H1 (cell line): Measurements from ENCODE around the gene LRBA. TPM values are rescaled to one million over a fixed set of nuclear protein-coding genes. Genes with fewer than 3 reads are reported as not detected.

Experiments
- CTCF ChIA-PET: fragments of 300-600 bp; sonication (Branson Sonifier 250); formaldehyde crosslinking; loops from one replicate; lab custom pipeline; 2021; ENCODE audit not compliant: partially characterized antibody; lab: Charles Lee
- POLR2A ChIA-PET: fragments of 300-600 bp; sonication (Branson Sonifier 250); formaldehyde crosslinking; loops from one replicate; lab custom pipeline; 2021; ENCODE audit warnings: inconsistent platforms; ENCODE audit not compliant: partially characterized antibody; lab: Charles Lee
- DNase-seq, 2 experiments: peaks; one replicate each; pipeline versions ENCODE4 v3.0.0 to v3.0.0-alpha.2; 2010 to 2022; ENCODE audit warnings: low spot score in 2 of 2, low read depth in 1 of 2, mixed read lengths in 1 of 2
- FAIRE-seq: peaks from 2 replicates; lab custom pipeline; 2011; peaks lifted over from hg19 to GRCh38; lab: Jason Lieb, UNC
- H2AFZ ChIP-seq: 2 replicates; pipeline ENCODE4 v1.8.1; 2012; ENCODE audit warnings: low read length, inconsistent platforms
- H2AK5ac ChIP-seq: 2 replicates; pipeline ENCODE4 v1.6.1; 2013; ENCODE audit warnings: low read depth, low read length
- H2BK120ac ChIP-seq: replicated peaks from 2 replicates; pipeline ENCODE3; 2013; ENCODE audit warnings: low read depth, low read length, inconsistent platforms
- H2BK12ac ChIP-seq: 2 replicates; pipeline ENCODE4 v1.6.1; 2013; ENCODE audit warnings: low read depth, low read length
- H2BK15ac ChIP-seq: 2 replicates; pipeline ENCODE4 v1.6.1; 2013; ENCODE audit warnings: low read length
- H2BK20ac ChIP-seq: 2 replicates; pipeline ENCODE4 v1.6.1; 2013; ENCODE audit warnings: low read length
- H2BK5ac ChIP-seq: 2 replicates; pipeline ENCODE4 v1.6.1; 2013; ENCODE audit warnings: low read depth, low read length
- H3K14ac ChIP-seq: 2 replicates; pipeline ENCODE4 v1.6.1; 2013; ENCODE audit warnings: inconsistent platforms; ENCODE audit not compliant: insufficient read length
- H3K18ac ChIP-seq: 2 replicates; pipeline ENCODE4 v1.6.1; 2013; ENCODE audit warnings: low read length; ENCODE audit errors: extremely low read depth
- H3K23ac ChIP-seq: 2 replicates; pipeline ENCODE4 v1.6.1; 2013; ENCODE audit warnings: inconsistent platforms; ENCODE audit not compliant: insufficient read length
- H3K23me2 ChIP-seq: 2 replicates; pipeline ENCODE4 v1.6.1; 2013; ENCODE audit warnings: low read depth, low read length
- H3K27ac ChIP-seq: 2 replicates; pipeline ENCODE4 v1.6.1; 2011; ENCODE audit warnings: low read depth, low read length, inconsistent platforms
- H3K27me3 ChIP-seq, 4 experiments: replicated peaks in 1 of 4; 1 replicate in 1 of 4; 2 replicates in 3 of 4; pipeline versions ENCODE4 v1.6.1 to v1.8.1; 2011 to 2013; ENCODE audit warnings: low read length in 3 of 4, mild to moderate bottlenecking in 3 of 4, inconsistent platforms in 2 of 4, mixed read lengths in 2 of 4, moderate library complexity in 1 of 4; ENCODE audit not compliant: control insufficient read depth in 3 of 4, insufficient read depth in 3 of 4; ENCODE audit errors: extremely low read depth in 1 of 4
- H3K36me3 ChIP-seq, 4 experiments: 2 replicates each; pipeline versions ENCODE4 v1.6.1 to v1.8.1; 2011 to 2013; ENCODE audit warnings: mild to moderate bottlenecking in 4 of 4, low read length in 3 of 4, moderate library complexity in 2 of 4, control low read depth in 1 of 4, inconsistent platforms in 1 of 4; ENCODE audit not compliant: insufficient read depth in 4 of 4, control insufficient read depth in 2 of 4
- H3K4ac ChIP-seq: replicated peaks from 2 replicates; pipeline ENCODE3; 2013; ENCODE audit warnings: low read length, low read depth, mixed read lengths, inconsistent platforms; ENCODE audit not compliant: insufficient read length
- H3K4me1 ChIP-seq, 4 experiments: replicated peaks in 1 of 4; 1 replicate in 1 of 4; 2 replicates in 3 of 4; pipeline versions ENCODE4 v1.6.1 to v1.8.1; 2011 to 2013; ENCODE audit warnings: low read length in 3 of 4, inconsistent platforms in 2 of 4, mixed read lengths in 1 of 4; ENCODE audit not compliant: insufficient read depth in 4 of 4, control insufficient read depth in 3 of 4
- H3K4me2 ChIP-seq, 2 experiments: 2 replicates each; pipeline versions ENCODE4 v1.6.1 to v1.8.1; 2011 to 2013; ENCODE audit warnings: low read depth in 2 of 2, low read length in 2 of 2, control low read depth in 1 of 2, inconsistent platforms in 1 of 2, mild to moderate bottlenecking in 1 of 2; ENCODE audit not compliant: insufficient read depth in 1 of 2
- H3K4me3 ChIP-seq, 4 experiments: fragments of 200-600, 300-600 bp in 1 of 4; sonication (generic), shearing (Covaris generic), sonication (Bioruptor Twin) in 1 of 4; 2 replicates each; pipeline versions ENCODE4 v1.5.1 to v1.8.1; 2011 to 2016; ENCODE audit warnings: low read length in 4 of 4, low read depth in 3 of 4, control low read depth in 2 of 4, inconsistent platforms in 2 of 4, mild to moderate bottlenecking in 2 of 4, mixed read lengths in 1 of 4, moderate library complexity in 1 of 4; ENCODE audit not compliant: insufficient read depth in 2 of 4; ENCODE audit errors: extremely low read depth in 1 of 4
- H3K56ac ChIP-seq: replicated peaks from 2 replicates; pipeline ENCODE3; 2013; ENCODE audit warnings: low read depth, mild to moderate bottlenecking, mixed read lengths, low read length, inconsistent platforms; ENCODE audit not compliant: insufficient read length
- H3K79me1 ChIP-seq: 2 replicates; pipeline ENCODE4 v1.6.1; 2013; ENCODE audit warnings: low read depth, low read length, control low read depth
- H3K79me2 ChIP-seq, 2 experiments: 2 replicates each; pipeline versions ENCODE4 v1.6.1 to v1.8.1; 2012 to 2013; ENCODE audit warnings: low read length in 2 of 2, mild to moderate bottlenecking in 2 of 2, inconsistent platforms in 1 of 2; ENCODE audit not compliant: insufficient read depth in 2 of 2, control insufficient read depth in 1 of 2
- H3K9ac ChIP-seq, 4 experiments: replicated peaks in 1 of 4; 1 replicate in 1 of 4; 2 replicates in 3 of 4; pipeline versions ENCODE4 v1.6.1 to v1.8.1; 2011 to 2013; ENCODE audit warnings: low read depth in 3 of 4, low read length in 3 of 4, control low read depth in 2 of 4, mild to moderate bottlenecking in 2 of 4, moderate library complexity in 2 of 4, inconsistent platforms in 1 of 4; ENCODE audit errors: extremely low read depth in 1 of 4
- H3K9me3 ChIP-seq, 2 experiments: 2 replicates each; pipeline versions ENCODE4 v1.6.1 to v1.8.1; 2012 to 2013; ENCODE audit warnings: mild to moderate bottlenecking in 2 of 2, moderate library complexity in 2 of 2, control low read depth in 1 of 2, inconsistent platforms in 1 of 2, low read depth in 1 of 2, low read length in 1 of 2, mixed read lengths in 1 of 2; ENCODE audit not compliant: insufficient read depth in 2 of 2
- H4K20me1 ChIP-seq, 2 experiments: replicated peaks in 1 of 2; 2 replicates each; pipeline versions ENCODE3 to v1.8.1; 2011 to 2013; ENCODE audit warnings: inconsistent platforms in 2 of 2, low read length in 2 of 2, mild to moderate bottlenecking in 1 of 2; ENCODE audit not compliant: insufficient read depth in 2 of 2, control insufficient read depth in 1 of 2
- H4K5ac ChIP-seq: 2 replicates; pipeline ENCODE4 v1.6.1; 2013; ENCODE audit warnings: low read length, low read depth, mixed read lengths, inconsistent platforms; ENCODE audit not compliant: insufficient read length
- H4K8ac ChIP-seq: 2 replicates; pipeline ENCODE4 v1.8.0; 2013; ENCODE audit warnings: mild to moderate bottlenecking, moderate library complexity, low read length, inconsistent platforms; ENCODE audit not compliant: insufficient read depth; ENCODE audit errors: extremely low read depth
- H4K91ac ChIP-seq: replicated peaks from 2 replicates; pipeline ENCODE3; 2013; ENCODE audit warnings: low read length, mixed read lengths, inconsistent platforms; ENCODE audit not compliant: insufficient read length
- BRCA1 ChIP-seq: IDR thresholded peaks from 2 replicates; pipeline ENCODE4 v1.6.1; 2012; ENCODE audit warnings: low read depth, low read length, improper control_type of control experiment
- CBX5 ChIP-seq: fragments of 300-800, 300-1000 bp; sonication (generic); IDR thresholded peaks from 2 replicates; pipeline ENCODE4 v1.7.1; 2016; ENCODE audit warnings: antibody characterized with exemption, low read length, low read depth
- CBX8 ChIP-seq: fragments of 300-800, 300-1000 bp; sonication (generic); IDR thresholded peaks from 2 replicates; pipeline ENCODE4 v1.7.1; 2016; ENCODE audit warnings: low read depth, low read length, borderline replicate concordance
- CREB1 ChIP-seq: IDR thresholded peaks from 2 replicates; pipeline ENCODE4 v1.6.1; 2012; ENCODE audit warnings: inconsistent platforms
- CTBP2 ChIP-seq: IDR thresholded peaks from 2 replicates; pipeline ENCODE4 v1.7.0; 2011; ENCODE audit warnings: borderline replicate concordance, mild to moderate bottlenecking, moderate library complexity, mixed read lengths, low read length; ENCODE audit not compliant: insufficient read depth, insufficient read length
- GABPA ChIP-seq: IDR thresholded peaks from 2 replicates; pipeline ENCODE4 v1.6.1; 2011; ENCODE audit warnings: mild to moderate bottlenecking, low read length, moderate library complexity, borderline replicate concordance; ENCODE audit not compliant: insufficient read depth
- POLR2A ChIP-seq, 2 experiments: IDR thresholded peaks; 1 replicate in 1 of 2; 2 replicates in 1 of 2; pipeline ENCODE4 v1.6.1; 2011; ENCODE audit warnings: low read depth in 2 of 2, low read length in 2 of 2, mild to moderate bottlenecking in 2 of 2; ENCODE audit errors: control extremely low read depth in 1 of 2
- RBBP5 ChIP-seq: IDR thresholded peaks from 2 replicates; pipeline ENCODE4 v1.7.1; 2012; ENCODE audit warnings: low read depth, mild to moderate bottlenecking, inconsistent platforms, low read length, moderate library complexity, borderline replicate concordance
- RFX5 ChIP-seq: IDR thresholded peaks from 2 replicates; pipeline ENCODE4 v1.6.1; 2011; ENCODE audit warnings: low read depth, low read length, improper control_type of control experiment, borderline replicate concordance
- RNF2 ChIP-seq: fragments of 200-900, 300-1000 bp; sonication (generic); IDR thresholded peaks from 2 replicates; pipeline ENCODE4 v1.7.1; 2016; ENCODE audit warnings: borderline replicate concordance, low read depth, mild to moderate bottlenecking, antibody characterized with exemption, low read length; ENCODE audit not compliant: poor library complexity, severe bottlenecking; ENCODE audit errors: missing control alignments
- SP4 ChIP-seq: IDR thresholded peaks from 2 replicates; pipeline ENCODE4 v1.6.1; 2012; ENCODE audit warnings: low read length, inconsistent platforms
- TAF7 ChIP-seq: optimal IDR thresholded peaks from 2 replicates; pipeline ENCODE3; 2011; ENCODE audit warnings: low read depth, mild to moderate bottlenecking, inconsistent platforms, low read length, moderate library complexity, borderline replicate concordance
- TBP ChIP-seq: IDR thresholded peaks from 2 replicates; pipeline ENCODE4 v1.6.1; 2011; ENCODE audit warnings: low read depth, low read length, improper control_type of control experiment
- ZNF274 ChIP-seq: IDR thresholded peaks from 2 replicates; pipeline ENCODE4 v1.7.0; 2012; ENCODE audit warnings: low read length, borderline replicate concordance; ENCODE audit errors: extremely low read depth
- WGBS, 2 experiments: shearing (Covaris generic) in 1 of 2; methylation state at CpG; one replicate each; pipeline versions ENCODE4 v1.1.6 to v1.1.7; 2013 to 2015; ENCODE audit warnings: low lambda C conversion rate in 2 of 2, mixed read lengths in 2 of 2, inconsistent platforms in 1 of 2, low coverage in 1 of 2, missing lambda C conversion rate in 1 of 2; ENCODE audit not compliant: insufficient replicate concordance in 2 of 2, insufficient coverage in 1 of 2, insufficient read length in 1 of 2; ENCODE audit errors: extremely low coverage in 1 of 2, missing lambda C conversion rate in 1 of 2; 5-methylcytosine and 5-hydroxymethylcytosine counted together
- polyA plus RNA-seq, 7 experiments: library from polyadenylated mRNA; depleted of rRNA in 3 of 7; stranded (reverse) in 5 of 7; unstranded in 2 of 7; fragments of >200 nt in 5 of 7; fragments of 200-250 nt in 2 of 7; gene quantifications; 1 replicate in 5 of 7; 2 replicates in 1 of 7; 4 replicates in 1 of 7; pipeline versions ENCODE4 v1.2.1 to v1.2.3, GENCODE V29; 2011 to 2013; ENCODE audit warnings: missing spikeins in 2 of 7, mixed read lengths in 2 of 7
- total RNA-seq: library from RNA; stranded (reverse); fragmentation: NEBNext Ultra II Directional; extraction: Animal tissue kit (Norgen Biotek cat#: 25700); gene quantifications from 2 replicates; pipeline ENCODE4 v1.2.1, GENCODE V29; 2021

Gene LRBA
- total and polyA plus RNA-seq, 2 of the 8 experiments (the other 6 are each of a cell fraction or from before 2014, with no cell fraction given), result 54.6 to 83.2 TPM

DNA sequence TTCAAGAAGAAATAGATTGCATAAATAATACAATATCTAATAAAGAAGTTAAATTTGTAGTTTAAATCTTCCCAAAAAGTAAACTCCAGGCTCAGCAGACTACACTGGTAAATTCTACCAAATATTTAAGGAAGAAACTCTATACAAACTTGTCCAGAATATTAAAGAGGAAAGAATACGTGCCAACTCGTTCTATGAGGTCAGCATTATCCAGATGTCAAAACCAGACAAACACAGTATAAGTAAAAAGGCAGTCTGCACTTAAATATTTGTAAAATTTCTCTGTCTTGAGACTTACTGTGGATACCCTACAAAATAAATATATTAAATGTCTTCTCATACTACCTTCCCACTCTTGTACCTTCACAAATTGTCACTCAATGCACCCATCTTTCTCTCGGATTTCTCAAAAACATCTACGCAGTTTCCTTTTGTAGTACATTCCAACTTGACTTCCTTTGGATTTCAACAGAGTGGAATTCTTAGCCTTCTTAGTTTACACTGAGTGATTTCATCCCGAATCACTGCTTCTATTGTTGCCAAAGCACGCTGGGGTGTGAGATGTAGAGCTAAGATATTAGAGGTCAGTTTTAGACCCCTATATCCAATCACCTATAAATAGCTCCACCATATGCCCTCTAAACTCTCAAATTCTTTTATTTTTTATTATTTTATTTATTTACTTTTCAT, 504.8 kb downstream of the LRBA start:
- Histone ChIP-seq H3K79me2 (no peaks in the 10 kb centered on the region), H2BK120ac (no peak overlapping the region), H3K4me3 (no peak overlapping the region), H3K56ac (no peak overlapping the region), H3K36me3 (no peaks in the 10 kb centered on the region), H4K5ac (no peak overlapping the region), H3K27ac (no peak overlapping the region), H3K14ac (no peak overlapping the region), H3K4ac (no peak overlapping the region), H3K23me2 (no peaks in the 10 kb centered on the region), H4K20me1 (no peaks in the 10 kb centered on the region), H4K8ac (no peak overlapping the region), H3K18ac (no peak overlapping the region), H3K9ac (no peak overlapping the region), H3K23ac (no peak overlapping the region), H3K79me1 (no peaks in the 10 kb centered on the region), H2AFZ (no peak overlapping the region), H3K4me2 (no peak overlapping the region), H2BK15ac (no peak overlapping the region), H2AK5ac (no peak overlapping the region), H3K27me3 (no peaks in the 10 kb centered on the region), H3K4me1 (no peaks in the 10 kb centered on the region), H2BK20ac (no peak overlapping the region), H2BK5ac (no peak overlapping the region), H4K91ac (no peak overlapping the region), H3K9me3 (no peaks in the 10 kb centered on the region), H2BK12ac (no peak overlapping the region)
- DNase-seq, result no peak
- CTCF ChIA-PET, result no interaction called here
- WGBS, 2 experiments, result 94% methylated on average over 6 of the region's 6 CpGs; no CpG with 5 or more reads in 1 of the 2 experiments
- FAIRE-seq, result no peak
- POLR2A ChIA-PET, result no interaction called here
- TF ChIP-seq TBP (no peak), RFX5 (no peak), GABPA (no peak), RNF2 (no peak), TAF7 (no peak), CTBP2 (no peak), POLR2A (IDR thresholded peaks at IDR 0.05; ENCODE audit: control extremely low read depth in 1 of 2, low read depth in 2 of 2, low read length in 2 of 2) (no peak), CBX5 (no peak), CBX8 (no peak), RBBP5 (no peak), CREB1 (no peak), SP4 (no peak), BRCA1 (no peak), ZNF274 (no peak)
